OCI-LY7 (cell line): ENCODE measurements around the gene NAA16.

Source experiments
- EZH2phosphoT487 ChIP-seq: fragments of 200-600 bp; sonication (generic); IDR thresholded peaks from 2 replicates; pipeline ENCODE4 v1.6.1; 2018; ENCODE audit warnings: low read depth, borderline replicate concordance, mild to moderate bottlenecking, mixed run types, antibody characterized with exemption, low read length, moderate library complexity, mixed read lengths
- TF ChIP-seq, protein P1 (sequence below): fragments of 200-600 bp; sonication (generic); conservative IDR thresholded peaks from 2 replicates; pipeline ENCODE4 v1.5.1; 2014; ENCODE audit warnings: mild to moderate bottlenecking, antibody characterized with exemption, low read length, moderate library complexity, mixed read lengths

DNA sequence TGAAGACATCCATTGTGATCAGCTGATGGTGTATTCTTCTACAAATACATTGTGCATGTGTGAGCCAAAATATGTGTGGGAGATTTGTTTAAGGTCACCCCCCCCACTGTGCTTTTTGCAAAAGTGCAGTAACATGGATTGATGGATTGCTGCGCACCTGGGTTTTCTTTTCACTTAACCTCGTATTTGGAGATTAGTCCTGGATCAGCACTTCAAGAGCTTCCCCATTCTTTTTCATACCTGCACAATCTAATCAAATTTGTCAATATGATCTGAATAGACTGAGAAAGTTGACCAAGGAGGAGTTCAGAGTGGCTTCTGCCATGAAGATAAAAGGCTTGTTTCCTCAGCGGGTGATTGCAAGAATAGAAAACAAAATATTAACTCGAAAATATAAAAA lies 23.7 kb downstream of the NAA16 start:
- TF ChIP-seq, protein P1, sequence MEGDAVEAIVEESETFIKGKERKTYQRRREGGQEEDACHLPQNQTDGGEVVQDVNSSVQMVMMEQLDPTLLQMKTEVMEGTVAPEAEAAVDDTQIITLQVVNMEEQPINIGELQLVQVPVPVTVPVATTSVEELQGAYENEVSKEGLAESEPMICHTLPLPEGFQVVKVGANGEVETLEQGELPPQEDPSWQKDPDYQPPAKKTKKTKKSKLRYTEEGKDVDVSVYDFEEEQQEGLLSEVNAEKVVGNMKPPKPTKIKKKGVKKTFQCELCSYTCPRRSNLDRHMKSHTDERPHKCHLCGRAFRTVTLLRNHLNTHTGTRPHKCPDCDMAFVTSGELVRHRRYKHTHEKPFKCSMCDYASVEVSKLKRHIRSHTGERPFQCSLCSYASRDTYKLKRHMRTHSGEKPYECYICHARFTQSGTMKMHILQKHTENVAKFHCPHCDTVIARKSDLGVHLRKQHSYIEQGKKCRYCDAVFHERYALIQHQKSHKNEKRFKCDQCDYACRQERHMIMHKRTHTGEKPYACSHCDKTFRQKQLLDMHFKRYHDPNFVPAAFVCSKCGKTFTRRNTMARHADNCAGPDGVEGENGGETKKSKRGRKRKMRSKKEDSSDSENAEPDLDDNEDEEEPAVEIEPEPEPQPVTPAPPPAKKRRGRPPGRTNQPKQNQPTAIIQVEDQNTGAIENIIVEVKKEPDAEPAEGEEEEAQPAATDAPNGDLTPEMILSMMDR: no peak
- no peak for TF ChIP-seq EZH2phosphoT487
